Prostate gland (tissue), 2 donors: Measurements from ENCODE around the gene KBTBD12. TPM values are rescaled to one million over a fixed set of nuclear protein-coding genes. Genes with fewer than 3 reads are reported as not detected.

ENCODE experiments used
- DNase-seq: peaks from one replicate; pipeline ENCODE4 v3.0.0-alpha.2; 2019; ENCODE audit warnings: low spot score
- H3K27ac ChIP-seq, 2 donors: fragments of 200-600 bp; sonication (generic); 2 replicates each; pipeline ENCODE4 v1.5.1; 2017 to 2019
- H3K27me3 ChIP-seq: fragments of 200-600 bp; sonication (generic); replicated peaks from 2 replicates; pipeline ENCODE4 v1.5.1; 2019; ENCODE audit not compliant: insufficient read depth
- H3K36me3 ChIP-seq, 2 donors: fragments of 200-600 bp; sonication (generic); 1 replicate in 1 of 2; 2 replicates in 1 of 2; pipeline versions ENCODE4 v1.5.1 to v1.8.1; 2017 to 2019
- H3K4me1 ChIP-seq: fragments of 200-600 bp; sonication (generic); replicated peaks from 2 replicates; pipeline ENCODE4 v1.5.1; 2019
- H3K4me3 ChIP-seq, 2 donors: fragments of 200-600 bp; sonication (generic); 2 replicates each; pipeline ENCODE4 v1.5.1; 2017 to 2019
- H3K9me3 ChIP-seq: fragments of 200-600 bp; sonication (generic); 2 replicates; pipeline ENCODE4 v1.5.1; 2017
- POLR2A ChIP-seq: fragments of 450-650 bp; IDR thresholded peaks from one replicate; pipeline ENCODE4 v1.6.1; 2016; ENCODE audit warnings: antibody characterized with exemption, mild to moderate bottlenecking
- POLR2AphosphoS5 ChIP-seq: sonication (generic); formaldehyde crosslinking; IDR thresholded peaks from one replicate; pipeline ENCODE4 v1.6.1; 2017; ENCODE audit warnings: antibody characterized with exemption
- WGBS: methylation state at CpG from one replicate; pipeline ENCODE4 v1.1.5; 2018; 5-methylcytosine and 5-hydroxymethylcytosine counted together
- intact Hi-C: fragments of 100-400 bp; cut with DNase I; formaldehyde crosslinking; loops from one replicate; pipeline ENCODE4 v1.14.2; 2022
- total RNA-seq, 2 donors: library from RNA; depleted of rRNA; stranded (reverse); fragments of >200 nt; gene quantifications; one replicate each; pipeline ENCODE4 v1.1.0, GENCODE V29; 2016
- TF ChIP-seq, protein P1 (sequence below), 4 experiments: fragments of 200-600 bp in 2 of 4; fragments of 450-650 bp in 2 of 4; sonication (generic) in 2 of 4; IDR thresholded peaks; 1 replicate in 3 of 4; 2 replicates in 1 of 4; pipeline ENCODE4 v1.5.1; 2016 to 2019; ENCODE audit warnings: antibody characterized with exemption in 4 of 4, mild to moderate bottlenecking in 2 of 4, moderate library complexity in 2 of 4

KBTBD12 gene
- total RNA-seq, 2 donors from 2014 or later: 1.2 TPM; not detected in 1

DNA sequence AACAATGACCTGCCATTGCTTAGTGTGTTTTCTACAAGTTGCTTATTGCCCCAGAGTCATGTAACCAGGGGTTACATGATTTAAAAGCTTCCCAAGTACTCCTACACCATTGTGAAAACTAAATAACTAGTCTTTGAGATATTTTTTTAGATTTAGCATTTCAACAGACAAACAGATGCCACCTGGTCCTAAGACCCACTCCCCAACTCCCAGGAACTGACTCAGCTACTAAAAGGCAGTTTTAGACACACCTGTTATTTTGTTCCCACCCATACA is 28.1 kb upstream of the KBTBD12 start:
- no peak for DNase-seq
- intact Hi-C loops: no loop called here
- TF ChIP-seq, protein P1, sequence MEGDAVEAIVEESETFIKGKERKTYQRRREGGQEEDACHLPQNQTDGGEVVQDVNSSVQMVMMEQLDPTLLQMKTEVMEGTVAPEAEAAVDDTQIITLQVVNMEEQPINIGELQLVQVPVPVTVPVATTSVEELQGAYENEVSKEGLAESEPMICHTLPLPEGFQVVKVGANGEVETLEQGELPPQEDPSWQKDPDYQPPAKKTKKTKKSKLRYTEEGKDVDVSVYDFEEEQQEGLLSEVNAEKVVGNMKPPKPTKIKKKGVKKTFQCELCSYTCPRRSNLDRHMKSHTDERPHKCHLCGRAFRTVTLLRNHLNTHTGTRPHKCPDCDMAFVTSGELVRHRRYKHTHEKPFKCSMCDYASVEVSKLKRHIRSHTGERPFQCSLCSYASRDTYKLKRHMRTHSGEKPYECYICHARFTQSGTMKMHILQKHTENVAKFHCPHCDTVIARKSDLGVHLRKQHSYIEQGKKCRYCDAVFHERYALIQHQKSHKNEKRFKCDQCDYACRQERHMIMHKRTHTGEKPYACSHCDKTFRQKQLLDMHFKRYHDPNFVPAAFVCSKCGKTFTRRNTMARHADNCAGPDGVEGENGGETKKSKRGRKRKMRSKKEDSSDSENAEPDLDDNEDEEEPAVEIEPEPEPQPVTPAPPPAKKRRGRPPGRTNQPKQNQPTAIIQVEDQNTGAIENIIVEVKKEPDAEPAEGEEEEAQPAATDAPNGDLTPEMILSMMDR (IDR thresholded peaks at IDR 0.05): no peak
- TF ChIP-seq POLR2A: no peak
- no peak for TF ChIP-seq POLR2AphosphoS5
- H3K4me3 ChIP-seq: no peak overlapping the region
- no peaks in the 10 kb centered on the region for H3K36me3 ChIP-seq
- no peaks in the 10 kb centered on the region for H3K27me3 ChIP-seq
- H3K27ac ChIP-seq: no peak overlapping the region
- no peaks in the 10 kb centered on the region for H3K4me1 ChIP-seq
- H3K9me3 ChIP-seq: no peaks in the 10 kb centered on the region

DNA sequence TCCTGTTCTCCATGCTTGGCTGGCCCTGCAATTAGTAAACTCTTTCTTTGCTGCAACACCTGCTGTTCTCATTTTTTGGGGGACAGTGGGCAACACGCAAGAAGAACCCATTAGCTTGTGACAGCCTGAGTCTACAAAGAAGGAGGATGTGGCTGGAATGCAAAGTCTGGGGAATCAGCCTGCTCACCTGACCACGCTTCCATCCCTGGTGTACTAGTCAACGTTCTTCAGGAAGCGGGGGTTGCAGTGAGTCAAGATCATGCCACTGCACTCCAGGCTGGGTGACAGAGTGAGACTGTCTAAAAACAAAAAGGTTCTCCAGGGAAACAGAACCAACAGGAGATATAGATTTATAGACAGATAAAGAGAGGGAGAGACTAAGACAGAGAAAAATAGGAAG is 27.7 kb upstream of the KBTBD12 start:
- WGBS: 76% methylated on average over 4 of the region's 4 CpGs
- Histone ChIP-seq H3K9me3 (no peaks in the 10 kb centered on the region), H3K36me3 (no peaks in the 10 kb centered on the region), H3K27me3 (no peaks in the 10 kb centered on the region), H3K4me1 (no peaks in the 10 kb centered on the region), H3K4me3 (no peak overlapping the region), H3K27ac (no peak overlapping the region)
- no peak for DNase-seq
- intact Hi-C loops: no loop called here
- TF ChIP-seq, protein P1 (IDR thresholded peaks at IDR 0.05): no peak
- TF ChIP-seq POLR2AphosphoS5: no peak
- TF ChIP-seq POLR2A: no peak

DNA sequence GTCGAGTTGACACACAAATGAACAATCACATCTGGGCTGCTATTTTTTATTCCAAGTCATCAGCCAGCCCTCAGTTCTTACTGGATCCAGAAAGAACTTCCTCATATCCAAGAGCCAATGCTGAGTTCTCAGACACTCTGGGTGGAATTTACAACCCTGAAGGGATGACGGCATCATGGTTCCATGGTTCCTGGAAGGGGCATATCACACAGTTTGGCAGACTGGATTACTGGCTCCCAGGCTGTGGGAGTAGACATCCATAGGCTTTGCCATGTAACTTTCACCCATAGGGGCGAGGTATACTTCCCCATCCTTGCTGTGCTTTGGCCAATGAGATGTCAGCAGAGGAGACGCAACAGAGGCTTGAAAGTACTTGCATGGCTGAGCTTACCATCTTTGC is 26.9 kb upstream of the KBTBD12 start:
- Histone ChIP-seq H3K27ac (no peak overlapping the region), H3K4me1 (no peaks in the 10 kb centered on the region), H3K9me3 (no peaks in the 10 kb centered on the region), H3K27me3 (no peaks in the 10 kb centered on the region), H3K4me3 (no peak overlapping the region), H3K36me3 (no peaks in the 10 kb centered on the region)
- intact Hi-C loops: no loop called here
- 77% methylated on average over 4 of the region's 4 CpGs for WGBS
- DNase-seq: no peak
- TF ChIP-seq POLR2A (no peak), POLR2AphosphoS5 (no peak)
- TF ChIP-seq, protein P1 (IDR thresholded peaks at IDR 0.05): no peak

DNA sequence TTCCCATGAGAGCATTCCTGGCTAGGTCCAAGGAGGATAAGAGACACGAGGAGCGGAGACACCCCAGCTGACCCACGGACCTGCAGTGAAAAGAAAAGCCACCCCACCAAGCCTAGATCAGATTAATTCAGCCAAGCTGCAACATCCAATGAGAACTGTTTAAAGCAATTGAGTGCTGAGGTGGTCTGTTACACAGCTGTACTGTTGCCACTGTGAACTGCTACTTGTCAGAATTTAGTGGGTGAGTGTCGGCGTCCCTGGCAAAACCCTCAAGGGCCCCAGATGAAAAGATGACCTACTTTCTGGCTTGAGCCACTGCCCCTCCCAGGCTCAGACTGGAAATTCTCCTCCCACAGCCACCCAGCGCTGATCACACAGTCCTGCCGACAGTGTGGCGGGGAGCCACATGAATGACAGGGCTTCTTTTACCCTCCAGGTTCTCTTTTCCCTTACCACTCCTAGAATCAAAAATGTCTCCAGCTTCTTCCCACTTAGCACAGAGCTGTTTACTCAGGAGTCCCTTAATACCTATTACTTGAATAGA is 26.4 kb upstream of the KBTBD12 start:
- Histone ChIP-seq H3K4me3 (no peak overlapping the region), H3K27me3 (no peaks in the 10 kb centered on the region), H3K9me3 (no peaks in the 10 kb centered on the region), H3K36me3 (no peaks in the 10 kb centered on the region), H3K27ac (no peak overlapping the region), H3K4me1 (no peaks in the 10 kb centered on the region)
- DNase-seq: no peak
- TF ChIP-seq POLR2A: no peak
- TF ChIP-seq, protein P1 (IDR thresholded peaks at IDR 0.05): no peak
- no peak for TF ChIP-seq POLR2AphosphoS5
- intact Hi-C loops: no loop called here
- WGBS: 51% methylated on average over 8 of the region's 8 CpGs

DNA sequence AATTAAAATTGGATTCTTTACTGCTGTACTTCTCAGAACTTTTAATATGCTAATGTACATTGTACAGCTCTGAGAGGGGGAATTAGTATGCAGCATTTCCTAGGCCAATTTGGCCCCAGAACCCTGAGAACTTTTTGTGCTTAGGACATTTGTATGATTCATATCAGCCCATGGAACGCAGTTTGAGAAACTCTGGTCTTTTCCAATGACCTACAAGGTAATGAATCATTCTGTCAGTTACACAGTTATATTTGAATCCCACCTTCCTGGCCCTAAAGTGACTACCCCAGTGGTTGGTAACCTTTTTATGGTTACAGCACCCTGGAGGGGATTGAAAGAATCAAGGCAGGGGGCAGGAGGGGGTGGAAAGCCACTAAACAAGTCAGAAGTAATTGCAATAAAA is 25.6 kb upstream of the KBTBD12 start:
- Histone ChIP-seq H3K4me1 (no peaks in the 10 kb centered on the region), H3K4me3 (no peak overlapping the region), H3K27me3 (no peaks in the 10 kb centered on the region), H3K36me3 (no peaks in the 10 kb centered on the region), H3K9me3 (no peaks in the 10 kb centered on the region), H3K27ac (no peak overlapping the region)
- intact Hi-C loops: no loop called here
- TF ChIP-seq POLR2AphosphoS5: no peak
- TF ChIP-seq, protein P1 (IDR thresholded peaks at IDR 0.05): no peak
- TF ChIP-seq POLR2A: no peak
- DNase-seq: no peak
- 13% methylated on average over 1 of the region's 1 CpG for WGBS
